ENCODE measurements around the gene OR2T8. TPM values are rescaled to one million over a fixed set of nuclear protein-coding genes. Genes with fewer than 3 reads are reported as not detected.

The OR2T8 gene
- total RNA-seq: not detected

GRCh38 chr1:247919952-247920351 is at the start of gene OR2T8:
Gene OR2T8 (plus strand): TSS chr1:247920252. CDS start chr1:247921018, 766 bp downstream.
- DNase-seq (ENCODE audit: low spot score): no peak

DNA sequence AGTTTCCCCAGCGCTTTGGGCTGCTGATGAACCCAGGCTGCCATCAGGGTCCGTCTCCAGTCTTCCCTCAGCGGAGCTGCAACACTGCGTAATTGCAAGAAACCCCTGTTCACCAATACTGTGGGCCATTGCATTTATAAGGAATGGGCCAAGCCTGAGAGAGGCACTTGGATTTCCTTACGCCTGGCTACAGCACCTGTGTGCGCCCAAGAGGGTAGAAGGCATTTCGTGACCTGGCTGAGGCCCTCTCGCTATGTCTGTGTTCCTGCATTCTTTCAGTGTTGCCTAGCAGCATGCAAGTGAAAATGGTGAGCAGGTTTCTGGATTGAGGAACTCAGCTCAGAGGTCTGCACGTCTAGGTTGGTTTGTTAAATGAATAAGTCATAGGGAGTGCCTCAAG is 36.7 kb upstream of the OR2T8 start:
- no peak for DNase-seq (ENCODE audit: low spot score)

GRCh38 chr1:247884797-247885413 is 35.1 kb upstream of the OR2T8 start:
- DNase-seq (ENCODE audit: low spot score): no peak

DNA sequence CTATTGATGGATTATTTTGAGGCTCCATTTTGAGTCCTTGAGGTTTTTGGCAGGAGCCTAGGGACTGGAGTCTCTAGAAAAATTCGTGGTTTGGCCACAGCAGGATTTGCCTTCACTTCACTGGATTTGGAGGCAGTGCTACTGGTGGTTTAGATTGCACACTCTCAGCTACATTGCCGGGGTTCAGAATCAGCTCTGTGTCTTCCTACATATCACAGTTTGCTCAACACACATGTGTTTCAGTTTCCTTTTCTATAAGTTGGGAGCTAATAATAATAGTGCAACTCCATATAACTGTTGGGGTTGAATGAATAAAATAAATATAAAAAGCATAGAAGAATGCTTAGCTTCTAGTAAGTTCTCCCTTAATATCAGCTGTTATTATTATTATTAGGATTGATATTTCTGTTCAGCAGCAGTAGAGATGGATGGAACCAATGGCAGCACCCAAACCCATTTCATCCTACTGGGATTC is 24.9 kb upstream of the OR2T8 start, which contains the start of gene OR2W3:
OR2W3 (plus strand) TSS at position 425 of the 475 bp plus-strand sequence; CDS start at position 425, 0 bp downstream.
- DNase-seq (ENCODE audit: low spot score): no peak

DNA sequence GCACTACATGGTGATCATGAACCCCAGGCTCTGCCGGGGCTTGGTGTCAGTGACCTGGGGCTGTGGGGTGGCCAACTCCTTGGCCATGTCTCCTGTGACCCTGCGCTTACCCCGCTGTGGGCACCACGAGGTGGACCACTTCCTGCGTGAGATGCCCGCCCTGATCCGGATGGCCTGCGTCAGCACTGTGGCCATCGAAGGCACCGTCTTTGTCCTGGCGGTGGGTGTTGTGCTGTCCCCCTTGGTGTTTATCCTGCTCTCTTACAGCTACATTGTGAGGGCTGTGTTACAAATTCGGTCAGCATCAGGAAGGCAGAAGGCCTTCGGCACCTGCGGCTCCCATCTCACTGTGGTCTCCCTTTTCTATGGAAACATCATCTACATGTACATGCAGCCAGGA is 24.1 kb upstream of the OR2T8 start:
- DNase-seq (ENCODE audit: low spot score): no peak

- no peak for DNase-seq (ENCODE audit: low spot score)
These were observed 15.9 kb upstream of the OR2T8 start for GRCh38 chr1:247904122-247904521.

DNA sequence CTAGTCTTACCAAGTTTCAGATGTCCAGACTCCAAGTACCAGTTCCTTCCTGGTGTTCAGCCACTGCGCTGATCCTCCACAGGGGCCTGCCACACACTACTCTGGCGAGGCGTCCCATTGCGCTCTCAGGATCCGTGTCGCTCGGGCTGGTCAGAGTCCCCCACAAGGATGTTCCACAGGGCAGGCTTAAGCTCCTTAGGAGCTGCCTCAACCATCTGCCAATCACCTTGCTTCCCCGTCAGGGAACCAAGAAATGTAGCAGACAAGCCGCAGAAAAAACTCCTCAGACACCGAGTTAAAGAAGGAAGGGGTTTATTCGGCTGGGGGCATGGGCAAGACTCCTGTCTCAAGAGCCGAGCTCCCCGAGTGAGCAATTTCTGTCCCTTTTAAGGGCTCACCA is 14.9 kb upstream of the OR2T8 start:
- DNase-seq (ENCODE audit: low spot score): no peak

DNA sequence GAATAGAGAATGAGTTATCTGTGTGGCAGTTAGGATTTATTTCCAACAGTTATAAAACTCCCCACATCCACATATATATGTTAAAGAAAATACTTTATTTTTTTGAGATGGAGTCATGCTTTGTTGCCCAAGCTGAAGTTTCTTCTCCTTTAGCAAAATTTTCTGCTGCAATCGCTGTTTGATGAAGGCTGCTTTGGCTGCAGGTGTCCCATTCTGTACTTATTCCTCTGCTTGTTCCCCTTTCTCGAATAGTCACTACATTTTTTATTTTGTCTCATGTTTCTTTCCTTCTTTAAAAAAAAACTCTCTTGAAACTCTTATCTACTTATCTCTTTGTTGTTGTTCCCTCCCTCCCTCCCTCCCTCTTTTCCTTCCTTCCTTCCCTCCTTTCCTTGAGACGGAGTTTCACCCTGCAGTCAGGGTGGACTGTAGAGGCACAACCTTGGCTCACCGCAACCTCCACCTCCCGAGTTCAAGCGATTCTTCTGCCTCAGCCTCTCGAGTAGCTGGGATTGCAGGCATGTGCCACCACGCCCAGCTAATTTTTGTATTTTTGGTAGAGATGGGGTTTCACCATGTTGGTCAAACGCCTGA is 14.0 kb upstream of the OR2T8 start:
- no peak for DNase-seq (ENCODE audit: low spot score)

- no peak for DNase-seq (ENCODE audit: low spot score)
These were observed 13.5 kb upstream of the OR2T8 start for GRCh38 chr1:247906504-247907047.

DNA sequence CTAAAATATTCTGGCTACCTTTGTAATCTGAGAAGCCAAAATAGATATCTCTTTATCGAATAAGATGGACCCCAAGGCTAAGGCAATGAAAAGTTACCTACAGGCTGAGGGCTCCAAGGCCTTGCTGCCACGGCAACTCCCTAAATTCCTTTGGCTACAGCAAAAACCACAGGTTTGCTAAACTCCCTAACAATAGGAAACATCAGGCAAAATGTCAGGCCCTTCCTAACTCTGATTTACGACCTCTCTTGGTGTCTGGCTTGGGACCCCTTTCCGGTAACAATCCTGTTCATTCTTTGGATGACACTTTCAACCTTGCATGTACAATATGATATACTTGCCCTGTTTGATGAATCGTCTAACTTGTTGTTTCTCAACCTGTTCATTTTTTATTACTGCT is 11.3 kb upstream of the OR2T8 start:
- no peak for DNase-seq (ENCODE audit: low spot score)

GRCh38 chr1:247913786-247914185 is 6.3 kb upstream of the OR2T8 start:
- no peak for DNase-seq (ENCODE audit: low spot score)

DNA sequence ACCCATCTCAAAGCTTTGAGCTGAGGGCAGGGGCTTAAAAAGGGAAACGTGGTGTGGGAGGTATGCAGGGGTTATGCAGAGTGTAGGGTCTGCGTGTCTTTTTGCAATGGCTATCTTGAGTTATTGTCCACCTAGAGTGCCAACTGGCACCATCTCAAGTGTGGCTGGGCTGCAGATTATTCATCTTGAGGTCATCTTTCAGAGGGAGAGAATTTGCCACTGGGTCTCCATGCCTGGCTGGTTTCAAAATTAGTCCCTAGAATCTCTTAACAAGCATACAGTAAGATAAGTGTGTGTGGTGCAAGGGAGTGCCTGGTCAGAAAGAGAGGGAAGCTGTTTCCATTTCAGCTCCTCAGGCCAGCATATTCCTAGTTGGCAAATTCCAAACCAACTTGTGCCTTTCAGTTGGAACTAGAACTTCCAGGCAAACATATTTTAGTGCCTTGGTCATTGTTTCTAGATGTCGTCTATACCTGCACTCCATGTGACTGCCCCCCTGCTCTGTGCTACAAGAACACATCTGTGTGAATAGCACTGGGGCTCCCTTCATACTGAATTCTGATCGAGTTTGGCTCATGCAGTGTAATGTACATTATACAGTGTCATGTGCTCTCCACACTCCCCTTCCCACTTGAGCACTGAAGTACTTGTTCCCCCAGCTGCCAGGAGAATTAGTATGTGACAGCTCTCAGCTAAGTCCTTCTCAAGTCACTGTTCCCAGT is 5.0 kb upstream of the OR2T8 start:
- no peak for DNase-seq (ENCODE audit: low spot score)

DNA sequence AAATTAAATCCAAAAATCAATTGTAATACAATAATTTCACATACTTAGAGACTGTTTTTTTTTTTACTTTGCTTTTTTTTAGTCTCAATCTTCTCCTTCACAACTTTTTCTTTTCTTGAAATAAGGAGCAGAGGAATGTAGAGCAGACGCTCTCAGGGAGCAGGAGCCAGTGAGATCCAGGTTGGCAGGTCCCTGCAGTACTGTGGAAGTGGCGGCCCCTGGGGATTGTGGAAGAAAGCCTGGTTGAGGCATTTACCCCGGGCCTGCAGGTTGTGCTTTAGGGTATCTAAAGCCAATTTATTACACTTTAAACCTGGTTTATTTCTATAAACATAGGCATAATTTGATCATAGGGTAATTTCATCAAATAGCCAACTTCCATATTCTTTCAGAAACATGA is 3.9 kb downstream of the OR2T8 start:
- no peak for DNase-seq (ENCODE audit: low spot score)

DNA sequence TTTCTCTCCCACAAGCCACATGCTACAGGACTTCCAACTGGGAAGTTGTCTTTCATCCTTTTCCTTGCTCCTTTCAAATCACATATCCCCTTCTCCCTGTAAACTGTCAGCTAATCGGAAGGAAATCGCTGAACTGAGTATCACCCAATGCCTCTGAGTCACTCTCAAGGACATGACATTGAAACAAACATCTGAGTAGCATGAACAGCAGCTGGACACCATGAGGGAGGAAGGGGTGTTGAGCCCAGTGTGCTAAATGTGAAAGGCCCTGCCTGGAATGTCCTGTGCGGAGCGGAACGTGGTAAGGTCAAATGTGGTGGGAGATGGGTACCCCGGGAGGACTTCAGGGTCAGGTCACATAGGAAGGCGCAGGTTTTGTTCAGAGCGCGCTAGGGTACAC is 4.8 kb downstream of the OR2T8 start, which contains the start of gene OR2AJ1:
OR2AJ1 (plus strand) TSS at position 22 of the 400 bp plus-strand sequence. CDS start 8,880 bp downstream, outside the sequence.
- DNase-seq (ENCODE audit: low spot score): no peak

- no peak for DNase-seq (ENCODE audit: low spot score)
These were observed 13.9 kb downstream of the OR2T8 start for GRCh38 chr1:247933989-247934388.

- no peak for DNase-seq (ENCODE audit: low spot score)
These were observed 15.7 kb downstream of the OR2T8 start for GRCh38 chr1:247935781-247936180.

DNA sequence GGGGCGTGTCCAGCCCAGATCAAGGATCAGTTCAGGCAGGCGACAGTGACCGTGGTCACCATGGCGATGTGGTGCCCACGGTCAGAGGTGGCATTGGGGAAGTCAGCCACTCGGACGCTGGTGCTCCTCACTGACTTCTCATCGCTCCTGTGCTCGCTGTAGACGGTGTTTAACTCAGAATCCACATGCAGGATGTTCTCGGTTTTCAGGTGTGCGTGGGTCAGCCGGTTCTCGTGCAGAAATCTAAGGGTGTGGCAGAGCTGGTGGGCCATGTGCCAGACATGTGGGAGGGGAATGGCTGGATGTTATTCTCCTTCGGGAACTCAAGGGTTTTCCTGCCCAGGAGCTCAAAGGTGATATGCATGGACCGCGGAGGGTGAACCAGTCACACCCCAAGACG is 16.4 kb downstream of the OR2T8 start:
- DNase-seq (ENCODE audit: low spot score): no peak

DNA sequence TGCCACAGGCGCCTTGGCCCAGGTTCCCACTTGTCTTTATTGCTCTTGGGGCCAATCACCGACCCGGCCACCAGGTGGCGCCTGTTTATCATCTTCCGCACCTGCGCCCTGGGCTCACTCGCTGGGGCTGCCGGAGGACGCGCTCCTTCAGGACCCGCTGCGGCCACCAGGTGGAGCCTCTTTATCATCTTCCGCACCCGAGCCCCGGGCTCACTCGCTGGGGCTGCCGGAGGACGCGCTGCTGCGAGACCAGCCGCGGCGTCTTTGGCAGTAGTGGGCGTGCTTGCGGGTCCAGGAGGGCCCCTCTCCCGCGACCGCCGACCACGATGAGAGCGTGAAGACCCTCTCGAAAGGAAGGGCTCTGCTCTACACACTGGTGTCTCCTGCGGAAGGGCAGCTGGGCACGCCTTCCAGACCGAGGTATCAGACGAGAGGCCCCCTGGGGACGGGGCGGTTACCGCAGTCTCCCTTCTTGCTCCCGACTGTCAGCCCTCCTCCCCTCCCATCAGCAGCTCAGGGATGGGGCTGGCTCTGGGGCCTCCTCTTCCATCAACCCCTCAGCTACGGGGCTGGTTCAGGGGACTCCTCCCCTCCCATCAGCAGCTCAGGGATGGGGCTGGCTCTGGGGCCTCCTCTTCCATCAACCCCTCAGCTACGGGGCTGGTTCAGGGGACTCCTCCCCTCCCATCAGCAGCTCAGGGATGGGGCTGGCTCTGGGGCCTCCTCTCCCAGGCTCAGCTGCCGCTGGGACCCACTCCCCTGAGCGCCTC is 17.1 kb downstream of the OR2T8 start:
- peak; percentile 54 for DNase-seq (ENCODE audit: low spot score)

DNA sequence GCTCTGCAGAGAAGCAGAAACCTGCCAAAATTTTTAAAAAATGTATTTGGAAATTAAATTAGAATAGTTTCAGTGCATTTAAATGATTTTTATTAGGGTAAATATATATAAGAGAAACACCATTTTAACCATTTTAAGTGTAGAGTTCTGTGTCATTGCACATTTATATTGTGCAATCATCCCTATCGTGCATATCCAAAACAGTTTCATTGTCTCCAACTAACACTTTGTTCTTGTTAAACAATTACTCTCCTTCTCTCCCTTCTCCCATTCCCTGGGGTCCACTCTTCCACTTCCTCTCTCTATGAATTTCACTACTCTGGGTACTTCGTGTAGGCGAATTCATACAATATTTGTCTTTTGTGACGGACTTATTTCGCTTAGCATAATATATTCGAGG is 22.6 kb downstream of the OR2T8 start:
- no peak for DNase-seq (ENCODE audit: low spot score)

DNA sequence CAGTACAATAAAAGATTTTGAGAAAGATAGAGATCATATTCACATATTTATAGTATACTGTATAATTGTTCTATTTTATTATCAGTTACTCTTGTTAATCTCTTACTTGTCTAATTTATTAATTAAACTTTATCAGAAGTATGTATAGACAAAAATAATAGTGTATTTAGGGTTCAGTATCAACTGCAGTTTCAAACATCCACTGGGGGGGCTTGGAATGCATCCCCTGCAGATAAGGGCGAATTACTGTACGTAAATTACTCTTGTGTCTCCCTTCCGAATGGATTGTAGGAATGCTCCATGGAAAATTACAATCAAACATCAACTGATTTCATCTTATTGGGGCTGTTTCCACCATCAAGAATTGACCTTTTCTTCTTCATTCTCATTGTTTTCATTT is 28.5 kb downstream of the OR2T8 start, which contains the start of gene OR2L8:
OR2L8 (plus strand) TSS at position 301 of the 400 bp plus-strand sequence; CDS start at position 301, 0 bp downstream.
- no peak for DNase-seq (ENCODE audit: low spot score)

DNA sequence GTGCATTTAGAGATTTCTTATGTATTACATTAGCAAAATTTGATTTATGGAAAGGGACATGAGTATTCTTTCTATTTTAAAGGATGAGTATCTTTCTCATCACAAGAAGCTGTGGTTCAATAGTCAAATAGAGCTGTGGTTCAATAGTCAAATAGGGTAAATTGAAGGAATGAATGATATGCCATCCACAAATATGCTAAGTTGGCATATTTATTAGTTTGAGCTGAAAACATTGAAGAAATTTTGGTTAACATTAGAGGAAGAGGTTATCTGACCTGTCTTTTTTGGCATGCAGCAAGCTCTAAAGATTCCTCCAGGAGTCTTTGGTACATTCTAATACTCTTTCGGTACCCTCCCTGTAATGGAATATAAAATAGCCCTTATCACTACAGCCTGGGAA is 33.4 kb downstream of the OR2T8 start:
- DNase-seq (ENCODE audit: low spot score): no peak

DNA sequence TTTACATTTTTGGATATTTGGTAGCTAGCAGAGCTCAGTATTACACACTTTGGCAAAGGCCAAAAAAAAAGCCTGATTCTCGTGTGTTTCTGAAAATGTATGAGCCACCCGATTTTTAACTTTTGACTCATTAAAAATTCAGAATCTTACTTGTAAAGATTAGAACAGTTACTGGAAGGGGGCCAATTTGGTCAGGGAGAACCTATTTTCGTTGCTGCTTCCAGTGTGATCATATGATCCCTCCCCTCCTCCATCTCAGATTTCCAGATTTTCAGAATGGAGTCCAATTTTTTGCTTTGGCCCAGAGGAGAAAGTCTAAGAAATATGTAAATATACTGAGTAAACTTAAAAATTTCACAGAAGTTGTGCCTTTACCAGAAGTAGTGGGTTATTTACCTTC is 41.7 kb downstream of the OR2T8 start:
- DNase-seq (ENCODE audit: low spot score): no peak
